Measurements from ENCODE around the gene RPL37A. TPM values are rescaled to one million over a fixed set of nuclear protein-coding genes. Genes with fewer than 3 reads are reported as not detected.

Gene RPL37A
- total RNA-seq, 4 donors from 2014 or later = 1,246 to 1,858 (median 1,428) TPM

GRCh38 chr2:216534809-216535208, 36.2 kb downstream of the RPL37A start:
- Histone ChIP-seq H3K27me3 (no peaks in the 10 kb centered on the region), H3K4me3 (no peak overlapping the region), H3K36me3 (no peaks in the 10 kb centered on the region), H3K4me1 (peaks cover 12 to 57% (median 36%) of the 10 kb centered on the region in 3 donors), H3K27ac (peak overlapping the region; percentile 65 to 90 (median 84)), H3K9me3 (no peaks in the 10 kb centered on the region)
- TF ChIP-seq CTCF (IDR thresholded peaks at IDR 0.05) = no peak
- TF ChIP-seq POLR2A (IDR thresholded peaks at IDR 0.05) = no peak
- intact Hi-C loops (cut with DNase I) = no loop called here
- 35 to 44% methylated on average over 1 of the region's 1 CpG for WGBS, 2 donors
- no peak for DNase-seq

GRCh38 chr2:216535454-216535995, 36.9 kb downstream of the RPL37A start:
- Histone ChIP-seq H3K27me3 (no peaks in the 10 kb centered on the region), H3K36me3 (no peaks in the 10 kb centered on the region), H3K4me1 (peaks cover 16 to 64% (median 43%) of the 10 kb centered on the region in 3 donors), H3K4me3 (no peak overlapping the region), H3K27ac (peak overlapping the region; percentile 65 to 90 (median 84)), H3K9me3 (no peaks in the 10 kb centered on the region)
- TF ChIP-seq POLR2A (IDR thresholded peaks at IDR 0.05) (no peak), CTCF (IDR thresholded peaks at IDR 0.05) (no peak)
- no peak for DNase-seq
- intact Hi-C loops (cut with DNase I) = no loop called here
- WGBS, 2 donors = 6 to 9% methylated on average over 8 to 10 of the region's 10 CpGs

GRCh38 chr2:216536734-216537210, 38.1 kb downstream of the RPL37A start:
- intact Hi-C loops (cut with DNase I) = no loop called here
- Histone ChIP-seq H3K4me1 (peaks cover 17 to 74% (median 47%) of the 10 kb centered on the region in 3 donors), H3K36me3 (no peaks in the 10 kb centered on the region), H3K9me3 (no peaks in the 10 kb centered on the region), H3K4me3 (no peak overlapping the region), H3K27me3 (no peaks in the 10 kb centered on the region), H3K27ac (peak overlapping the region; percentile 65 to 90 (median 84))
- WGBS, 2 donors = 38 to 46% methylated on average over 4 to 6 of the region's 6 CpGs
- DNase-seq = no peak
- TF ChIP-seq POLR2A (IDR thresholded peaks at IDR 0.05) (no peak), CTCF (IDR thresholded peaks at IDR 0.05) (no peak)

- intact Hi-C loops (cut with DNase I) = no loop called here
- 73 to 79% methylated on average over 4 of the region's 4 CpGs for WGBS, 2 donors
- Histone ChIP-seq H3K4me1 (peaks cover 17 to 74% (median 47%) of the 10 kb centered on the region in 3 donors), H3K36me3 (no peaks in the 10 kb centered on the region), H3K27me3 (no peaks in the 10 kb centered on the region), H3K27ac (peak overlapping the region in 2 of 4 donors; percentile 83 to 85), H3K4me3 (no peak overlapping the region), H3K9me3 (no peaks in the 10 kb centered on the region)
- TF ChIP-seq CTCF (IDR thresholded peaks at IDR 0.05) = no peak
- no peak for TF ChIP-seq POLR2A (IDR thresholded peaks at IDR 0.05)
- DNase-seq = no peak
These were observed 38.7 kb downstream of the RPL37A start for GRCh38 chr2:216537366-216537765.

GRCh38 chr2:216538538-216538937, 39.9 kb downstream of the RPL37A start:
- peaks cover 17 to 66% (median 47%) of the 10 kb centered on the region in 3 donors for H3K4me1 ChIP-seq
- H3K36me3 ChIP-seq = no peaks in the 10 kb centered on the region
- H3K27me3 ChIP-seq = no peaks in the 10 kb centered on the region
- DNase-seq = no peak
- 89 to 94% methylated on average over 5 of the region's 5 CpGs for WGBS, 2 donors
- H3K27ac ChIP-seq = no peak overlapping the region
- H3K9me3 ChIP-seq = no peaks in the 10 kb centered on the region
- intact Hi-C loops (cut with DNase I) = no loop called here
- no peak for TF ChIP-seq POLR2A (IDR thresholded peaks at IDR 0.05)
- no peak for TF ChIP-seq CTCF (IDR thresholded peaks at IDR 0.05)
- H3K4me3 ChIP-seq = no peak overlapping the region

Data from esophagus squamous epithelium (tissue), 5 donors.